ENCODE data around the gene TASP1. TPM values are rescaled to one million over a fixed set of nuclear protein-coding genes. Genes with fewer than 3 reads are reported as not detected.

TASP1 gene
- total and polyA plus RNA-seq, 2 donors (not counting 3 experiments of a cell fraction or from before 2014, with no cell fraction given) = 3.5 to 8.9 TPM

- H3K36me3 ChIP-seq (ENCODE audit: control insufficient read depth in 2 of 2, extremely low read depth in 1 of 2, insufficient read depth in 2 of 2, low read length in 2 of 2) = peaks cover 0 to 2% of the 10 kb centered on the region in 2 experiments
- dilution Hi-C loops (cut with MboI; ENCODE audit: extremely low pct_ligation_motif_present, low sequenced_read_pairs) (no loop called here), intact Hi-C loops (cut with micrococcal nuclease) (no loop called here)
- no peak overlapping the region for H3K9ac ChIP-seq (replicated peaks; ENCODE audit: extremely low read depth, insufficient read depth, low read length)
- no peak overlapping the region for H3K4me3 ChIP-seq (replicated peaks in 1 of 3; ENCODE audit: insufficient read depth in 1 of 3, low read depth in 1 of 3, low read length in 3 of 3)
- H3K27ac ChIP-seq (ENCODE audit: insufficient read depth, low read depth, low read length) = no peak overlapping the region
- H3K4me2 ChIP-seq (ENCODE audit: insufficient read depth, low read length) = no peak overlapping the region
- no peak for FAIRE-seq
- no peaks in the 10 kb centered on the region for H3K27me3 ChIP-seq (ENCODE audit: control insufficient read depth in 2 of 2, insufficient read depth in 2 of 2, low read length in 2 of 2)
- no TSS peak for BruUV-seq (replicated peaks)
- no peaks in the 10 kb centered on the region for H3K9me3 ChIP-seq (replicated peaks; ENCODE audit: control insufficient read depth, insufficient read depth, low read length)
- no peaks in the 10 kb centered on the region for H4K20me1 ChIP-seq (replicated peaks; ENCODE audit: control insufficient read depth, extremely low read depth, insufficient read depth, low read length)
- H3K4me1 ChIP-seq (ENCODE audit: control insufficient read depth, extremely low read depth, insufficient read depth, low read length) = no peaks in the 10 kb centered on the region
- no peak overlapping the region for H2AFZ ChIP-seq (ENCODE audit: low read depth, low read length)
- H3K79me2 ChIP-seq (ENCODE audit: control insufficient read depth, insufficient read depth, low read length) = no peaks in the 10 kb centered on the region
- DNase-seq (ENCODE audit: low read depth, low spot score) = no peak
- ChIA-PET POLR2A (no interaction called here), CTCF (no interaction called here)
- H3K9me1 ChIP-seq (replicated peaks; ENCODE audit: control insufficient read depth, extremely low read depth, insufficient read depth, low read length) = no peaks in the 10 kb centered on the region
- no peak for TF ChIP-seq POLR2AphosphoS5 (IDR thresholded peaks at IDR 0.05; ENCODE audit: insufficient read depth, low read depth, low read length)
- TF ChIP-seq JUN (IDR thresholded peaks at IDR 0.05; ENCODE audit: borderline replicate concordance, insufficient read depth, insufficient read length, low read depth) = no peak
- TF ChIP-seq MAX (IDR thresholded peaks at IDR 0.05; ENCODE audit: insufficient read depth, insufficient read length) = no peak
- TF ChIP-seq POLR2A (IDR thresholded peaks at IDR 0.05; ENCODE audit: low read depth, low read length) = no peak
- no peak for TF ChIP-seq FOS (IDR thresholded peaks at IDR 0.05; ENCODE audit: borderline replicate concordance, insufficient read depth, low read length)
- TF ChIP-seq MYC (IDR thresholded peaks at IDR 0.05; ENCODE audit: low read depth, low read length) = no peak
- no peak for TF ChIP-seq EZH2 (IDR thresholded peaks at IDR 0.05; ENCODE audit: borderline replicate concordance, low read depth, low read length, severe bottlenecking)
- TF ChIP-seq GATA2 (IDR thresholded peaks at IDR 0.05; ENCODE audit: insufficient read depth, insufficient read length, low read depth, low read length) = no peak
- TF ChIP-seq CTCF (IDR thresholded peaks at IDR 0.05; ENCODE audit: extremely low read depth in 1 of 2, insufficient read depth in 1 of 2, low read depth in 1 of 2, low read length in 2 of 2) = no peak
Measured at GRCh38 chr20:13419477-13419876, 219.3 kb downstream of the TASP1 start.

Measured in endothelial cell of umbilical vein (primary cell).